ENCODE results near the gene SEC22C. TPM values are rescaled to one million over a fixed set of nuclear protein-coding genes. Genes with fewer than 3 reads are reported as not detected.

The SEC22C gene
- total RNA-seq, 2 donors from 2014 or later = 35.2 to 38.4 TPM

- H3K9me3 Mint-ChIP-seq = no peaks in the 10 kb centered on the region
- H3K36me3 Mint-ChIP-seq (ENCODE audit: low read depth) = peaks cover 4% of the 10 kb centered on the region
- Histone ChIP-seq H3K27ac (ENCODE audit: low read depth, low read length) (no peak overlapping the region), H3K9ac (ENCODE audit: extremely low read depth, low read length, poor library complexity, severe bottlenecking) (no peak overlapping the region), H3K4me3 (ENCODE audit: low read length) (no peak overlapping the region), H3K36me3 (ENCODE audit: control insufficient read depth, insufficient read depth, low read length) (no peaks in the 10 kb centered on the region), H3K27me3 (ENCODE audit: control insufficient read depth, insufficient read depth, low read length, poor library complexity, severe bottlenecking) (no peaks in the 10 kb centered on the region), H3K9me3 (ENCODE audit: control insufficient read depth, low read length) (no peaks in the 10 kb centered on the region), H3K4me1 (ENCODE audit: control insufficient read depth, insufficient read depth, low read length) (no peaks in the 10 kb centered on the region)
- peaks cover 6% of the 10 kb centered on the region for H3K4me1 Mint-ChIP-seq
- no peaks in the 10 kb centered on the region for H3K27me3 Mint-ChIP-seq (ENCODE audit: insufficient read depth)
- no peak overlapping the region for H3K27ac Mint-ChIP-seq
- TF ChIP-seq CTCF (conservative IDR thresholded peaks at IDR 0.05) = no peak
- no peak for DNase-seq
- no peak overlapping the region for H3K4me3 Mint-ChIP-seq
Observed at GRCh38 chr3:42530073-42530472, 51.7 kb downstream of the SEC22C start.

- no peaks in the 10 kb centered on the region for H3K9me3 ChIP-seq (ENCODE audit: control insufficient read depth, low read length)
- WGBS, 2 experiments (ENCODE audit: insufficient coverage in 1 of 2, insufficient read length in 1 of 2) = 94 to 100% methylated on average over 2 of the region's 2 CpGs
- Mint-ChIP-seq H3K36me3 (ENCODE audit: low read depth) (peaks cover 6% of the 10 kb centered on the region), H3K4me1 (peaks cover 6% of the 10 kb centered on the region), H3K27ac (no peak overlapping the region), H3K9me3 (no peaks in the 10 kb centered on the region), H3K4me3 (no peak overlapping the region), H3K27me3 (ENCODE audit: insufficient read depth) (no peaks in the 10 kb centered on the region)
- no peaks in the 10 kb centered on the region for H3K27me3 ChIP-seq (ENCODE audit: control insufficient read depth, insufficient read depth, low read length, poor library complexity, severe bottlenecking)
- DNase-seq = no peak
- H3K4me3 ChIP-seq (ENCODE audit: low read length) = no peak overlapping the region
- no peak overlapping the region for H3K9ac ChIP-seq (ENCODE audit: extremely low read depth, low read length, poor library complexity, severe bottlenecking)
- TF ChIP-seq CTCF (conservative IDR thresholded peaks at IDR 0.05) = no peak
- no peaks in the 10 kb centered on the region for H3K4me1 ChIP-seq (ENCODE audit: control insufficient read depth, insufficient read depth, low read length)
- H3K36me3 ChIP-seq (ENCODE audit: control insufficient read depth, insufficient read depth, low read length) = no peaks in the 10 kb centered on the region
- H3K27ac ChIP-seq (ENCODE audit: low read depth, low read length) = no peak overlapping the region
Observed at GRCh38 chr3:42529468-42529867, 52.3 kb downstream of the SEC22C start.

- WGBS, 2 experiments (ENCODE audit: insufficient coverage in 1 of 2, insufficient read length in 1 of 2) = 78% methylated on average over 5 to 11 of the region's 11 CpGs
- H3K36me3 ChIP-seq (ENCODE audit: control insufficient read depth, insufficient read depth, low read length) = no peaks in the 10 kb centered on the region
- no peaks in the 10 kb centered on the region for H3K9me3 ChIP-seq (ENCODE audit: control insufficient read depth, low read length)
- H3K27ac Mint-ChIP-seq = no peak overlapping the region
- DNase-seq = no peak
- H3K4me1 ChIP-seq (ENCODE audit: control insufficient read depth, insufficient read depth, low read length) = no peaks in the 10 kb centered on the region
- no peaks in the 10 kb centered on the region for H3K4me1 Mint-ChIP-seq
- no peak for TF ChIP-seq CTCF (conservative IDR thresholded peaks at IDR 0.05)
- no peaks in the 10 kb centered on the region for H3K27me3 Mint-ChIP-seq (ENCODE audit: insufficient read depth)
- H3K27me3 ChIP-seq (ENCODE audit: control insufficient read depth, insufficient read depth, low read length, poor library complexity, severe bottlenecking) = no peaks in the 10 kb centered on the region
- no peak overlapping the region for H3K9ac ChIP-seq (ENCODE audit: extremely low read depth, low read length, poor library complexity, severe bottlenecking)
- no peaks in the 10 kb centered on the region for H3K9me3 Mint-ChIP-seq
- H3K4me3 Mint-ChIP-seq = no peak overlapping the region
- H3K4me3 ChIP-seq (ENCODE audit: low read length) = no peak overlapping the region
- no peak overlapping the region for H3K27ac ChIP-seq (ENCODE audit: low read depth, low read length)
- peaks cover 6% of the 10 kb centered on the region for H3K36me3 Mint-ChIP-seq (ENCODE audit: low read depth)
Observed at GRCh38 chr3:42527368-42527917, 54.3 kb downstream of the SEC22C start.

All from endodermal cell (in vitro differentiated cells).